Caki2 (cell line): Measurements from ENCODE around the gene LRRC46. TPM values are rescaled to one million over a fixed set of nuclear protein-coding genes. Genes with fewer than 3 reads are reported as not detected.

ENCODE experiments used
- DNase-seq: peaks from one replicate; pipeline ENCODE4 v3.0.0-alpha.2; 2015; ENCODE audit warnings: low read depth
- in situ Hi-C: cut with HindIII; loops from 2 replicates; pipeline ENCODE4 v1.10.0; 2016; ENCODE audit warnings: low sequenced_read_pairs, low pct_unique_long_range_greater_than_20kb, mixed read lengths
- total RNA-seq: library from RNA; depleted of rRNA; stranded (reverse); fragments of >200 nt; shearing (Covaris generic); gene quantifications from 2 replicates; pipeline ENCODE4 v1.2.3, GENCODE V29; 2014; ENCODE audit warnings: low replicate concordance

LRRC46 gene
- total RNA-seq, 1 experiment from 2014 or later: not detected

DNA sequence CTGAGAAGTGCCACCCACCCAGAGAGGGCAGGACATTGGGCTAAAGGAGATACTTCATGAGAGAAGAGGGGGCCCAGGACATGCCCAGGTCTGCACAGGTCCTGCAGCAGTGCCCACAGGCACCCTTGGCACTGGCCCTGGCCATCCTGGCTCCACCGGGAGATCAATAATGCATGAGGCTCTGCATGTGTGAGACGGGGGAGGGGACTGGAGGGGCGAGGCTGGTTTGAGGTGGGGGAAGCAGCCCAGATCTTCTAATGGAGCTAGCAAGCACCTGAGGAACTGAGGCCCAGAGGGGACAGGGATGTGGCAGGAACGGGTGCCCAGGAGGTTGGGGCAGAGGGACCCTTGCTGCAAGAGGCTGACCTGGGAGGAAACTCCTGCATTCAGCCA is 10.4 kb upstream of the LRRC46 start:
- in situ Hi-C loops: no loop called here
- no peak for DNase-seq

GRCh38 chr17:47821424-47822391 is 9.8 kb upstream of the LRRC46 start, which contains the start of gene OSBPL7:
Gene OSBPL7 (minus strand): TSS chr17:47821794. CDS start chr17:47820278, 1,516 bp downstream.
- DNase-seq: peak; percentile 86
- in situ Hi-C loops: no loop called here

GRCh38 chr17:47822785-47823184 is 8.7 kb upstream of the LRRC46 start:
- no peak for DNase-seq
- in situ Hi-C loops: no loop called here

GRCh38 chr17:47823519-47823918 is 8.0 kb upstream of the LRRC46 start:
- in situ Hi-C loops: no loop called here
- no peak for DNase-seq

- peak; percentile 76 for DNase-seq
- in situ Hi-C loops: no loop called here
Measured at GRCh38 chr17:47829870-47830269, 1.6 kb upstream of the LRRC46 start.

DNA sequence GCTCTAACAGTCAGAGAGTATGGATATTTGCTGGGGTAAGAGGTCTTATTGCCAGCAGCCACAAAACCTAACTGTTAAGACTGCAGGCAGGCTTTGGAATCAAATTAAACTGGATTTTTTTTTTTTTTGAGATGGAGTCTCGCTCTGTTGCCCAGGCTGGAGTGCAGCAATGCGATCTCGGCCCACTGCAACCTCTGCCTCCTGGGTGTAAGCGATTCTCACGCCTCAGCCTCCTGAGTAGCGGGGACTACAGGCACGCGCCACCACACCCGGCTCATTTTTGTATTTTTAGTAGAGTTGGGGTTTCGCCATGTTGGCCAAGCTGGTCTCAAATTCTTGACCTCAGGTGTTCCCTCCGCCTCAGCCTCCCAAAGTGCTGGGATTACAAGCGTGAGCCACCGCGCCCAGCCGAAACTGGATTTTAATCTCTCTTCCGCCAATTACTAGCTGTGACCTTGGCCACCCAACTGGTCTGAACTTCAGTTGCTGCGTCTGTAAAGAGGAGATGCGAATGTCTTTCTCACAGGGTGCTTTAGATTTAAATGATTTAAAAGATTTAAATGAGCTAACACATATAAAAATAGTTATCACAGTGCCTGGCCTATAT is 971 bp upstream of the LRRC46 start:
- DNase-seq: no peak
- in situ Hi-C loops: no loop called here

DNA sequence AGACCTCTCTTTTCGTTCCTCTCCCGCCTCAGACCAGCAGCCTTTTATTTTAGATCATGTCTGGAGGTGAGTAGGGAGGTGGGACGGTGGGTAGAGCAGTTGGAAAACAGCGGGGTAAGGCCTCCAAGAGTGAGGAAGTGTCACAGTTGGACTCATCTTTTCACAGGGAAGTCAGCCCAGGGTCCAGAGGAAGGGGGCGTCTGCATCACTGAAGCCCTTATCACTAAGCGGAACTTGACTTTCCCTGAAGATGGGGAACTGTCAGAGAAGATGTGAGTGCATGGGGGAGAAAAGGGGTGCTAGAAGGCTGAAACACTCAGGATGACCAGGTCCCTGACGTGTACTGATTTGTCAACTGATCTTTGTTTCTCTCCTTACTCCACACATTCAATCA is 461 bp downstream of the LRRC46 start:
- DNase-seq: no peak
- in situ Hi-C loops: no loop called here

GRCh38 chr17:47834756-47835155 is 3.3 kb downstream of the LRRC46 start:
- in situ Hi-C loops: no loop called here
- no peak for DNase-seq

DNA sequence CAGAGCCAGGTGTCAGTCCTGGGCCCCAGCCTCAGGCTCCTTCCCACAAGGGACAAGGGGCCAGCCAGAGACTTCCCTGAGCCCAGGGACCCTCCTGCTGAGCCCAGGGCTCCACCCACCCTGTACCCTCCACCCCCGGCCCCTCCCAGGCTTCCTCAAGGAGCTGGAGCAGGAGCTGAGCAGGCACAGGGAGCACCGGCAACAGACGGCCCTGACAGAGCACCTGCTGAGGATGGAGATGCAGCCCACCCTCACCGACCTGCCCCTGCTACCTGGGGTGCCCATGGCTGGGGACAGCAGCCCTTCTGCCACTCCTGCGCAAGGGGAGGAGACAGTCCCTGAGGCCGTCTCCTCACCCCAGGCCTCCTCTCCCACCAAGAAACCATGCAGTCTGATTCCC is 5.1 kb downstream of the LRRC46 start:
- in situ Hi-C loops: no loop called here
- DNase-seq: no peak

DNA sequence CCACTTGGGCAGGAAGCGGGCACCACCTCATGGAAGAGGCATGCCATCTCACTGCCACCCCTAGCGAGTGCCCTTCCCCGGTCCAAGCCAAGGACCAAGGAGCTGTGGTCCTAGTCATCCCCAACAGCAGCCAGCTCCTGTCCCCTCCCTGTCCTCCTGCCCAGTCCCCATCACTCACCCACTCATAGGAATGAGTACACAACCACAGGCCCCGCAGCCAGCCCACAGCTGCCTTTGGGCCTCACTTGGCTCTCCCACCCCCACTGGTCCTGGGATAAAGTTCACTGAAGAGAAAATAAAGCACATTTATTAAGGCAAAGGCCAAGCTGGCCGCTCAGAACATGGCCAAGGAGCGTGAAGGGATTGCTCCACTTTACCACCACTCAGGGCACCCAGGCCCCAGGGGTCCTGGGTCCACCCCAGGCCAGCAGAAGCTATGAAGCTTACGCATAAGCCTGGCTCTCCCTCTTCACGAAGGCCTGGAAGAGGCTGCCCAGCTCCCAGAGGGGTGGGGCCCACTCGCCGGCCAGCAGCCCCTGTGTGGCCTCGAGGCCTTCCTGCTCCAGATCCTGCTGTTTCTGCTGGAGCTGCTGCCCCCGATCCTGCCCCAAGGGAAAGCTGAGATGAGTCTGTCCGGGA is 6.0 kb downstream of the LRRC46 start:
- no peak for DNase-seq
- in situ Hi-C loops: no loop called here

DNA sequence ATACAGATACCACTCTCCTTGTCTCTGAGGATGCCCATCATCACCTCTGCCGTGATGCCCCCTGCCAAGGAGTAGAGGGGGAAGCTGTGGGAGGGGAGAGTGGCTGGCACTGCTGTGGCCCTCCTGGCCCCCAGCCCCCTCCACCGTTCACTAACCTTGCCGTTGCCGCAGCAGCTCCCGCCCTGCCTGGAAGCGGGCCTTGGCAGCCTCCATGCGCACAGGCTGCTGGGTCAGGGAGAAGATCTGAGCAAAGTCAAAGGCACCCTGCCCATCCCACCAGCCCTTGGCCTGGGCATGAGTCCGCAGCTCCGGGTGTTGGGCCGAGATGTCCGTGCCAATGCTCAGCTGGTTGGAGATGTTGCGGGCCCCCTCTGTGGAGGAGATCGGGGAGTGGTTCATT is 7.2 kb downstream of the LRRC46 start:
- in situ Hi-C loops: no loop called here

GRCh38 chr17:47839071-47839470 is 7.6 kb downstream of the LRRC46 start:
- in situ Hi-C loops: no loop called here

More for the DNA sequence above, 7.2 kb downstream of the LRRC46 start:
- DNase-seq: no peak

GRCh38 chr17:47840001-47840741 is 8.7 kb downstream of the LRRC46 start:
- DNase-seq: no peak
- in situ Hi-C loops: no loop called here

More at GRCh38 chr17:47839071-47839470, 7.6 kb downstream of the LRRC46 start:
- DNase-seq: no peak

DNA sequence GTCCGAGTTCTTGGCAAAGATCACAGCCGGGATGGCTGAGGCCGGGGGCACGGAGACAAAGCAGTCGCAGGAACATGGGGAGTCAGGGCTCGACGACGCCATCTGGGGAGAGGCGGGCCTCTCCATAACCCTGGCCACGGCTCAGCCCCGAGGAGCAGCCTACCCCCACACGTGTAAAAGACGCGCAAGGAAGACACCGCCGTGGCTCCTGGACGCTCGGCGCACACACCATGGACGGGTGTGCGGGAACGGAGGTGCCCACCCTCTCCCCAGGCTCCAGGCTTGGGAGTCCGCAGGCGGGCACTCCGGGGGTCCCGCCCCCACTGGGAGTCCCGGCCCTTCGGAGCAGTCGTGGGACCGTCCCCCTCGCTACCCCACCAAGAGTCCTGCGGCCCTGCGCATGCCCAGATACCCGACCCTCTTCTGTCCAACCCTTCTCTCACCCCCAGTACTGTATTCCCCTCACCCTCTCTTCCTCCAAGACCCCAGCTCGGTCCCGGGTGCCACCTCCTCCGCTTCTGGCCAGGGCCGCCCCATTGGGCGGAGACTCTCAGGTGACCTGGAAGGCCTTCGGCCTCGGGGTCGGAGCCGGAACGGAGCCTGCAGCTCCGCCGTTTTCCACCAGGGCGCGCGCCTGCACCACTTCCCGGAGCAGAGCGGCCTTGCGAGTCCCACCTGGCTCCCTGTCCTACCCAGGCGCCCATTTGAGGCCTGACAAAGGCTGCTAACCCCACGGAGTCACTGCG is 9.4 kb downstream of the LRRC46 start, which contains the start of gene SCRN2:
TSS of gene SCRN2 (minus strand) at position 532 of the 746 bp plus-strand sequence. CDS start at position 102, 430 bp downstream.
- in situ Hi-C loops: no loop called here
- DNase-seq: peak; percentile 88

DNA sequence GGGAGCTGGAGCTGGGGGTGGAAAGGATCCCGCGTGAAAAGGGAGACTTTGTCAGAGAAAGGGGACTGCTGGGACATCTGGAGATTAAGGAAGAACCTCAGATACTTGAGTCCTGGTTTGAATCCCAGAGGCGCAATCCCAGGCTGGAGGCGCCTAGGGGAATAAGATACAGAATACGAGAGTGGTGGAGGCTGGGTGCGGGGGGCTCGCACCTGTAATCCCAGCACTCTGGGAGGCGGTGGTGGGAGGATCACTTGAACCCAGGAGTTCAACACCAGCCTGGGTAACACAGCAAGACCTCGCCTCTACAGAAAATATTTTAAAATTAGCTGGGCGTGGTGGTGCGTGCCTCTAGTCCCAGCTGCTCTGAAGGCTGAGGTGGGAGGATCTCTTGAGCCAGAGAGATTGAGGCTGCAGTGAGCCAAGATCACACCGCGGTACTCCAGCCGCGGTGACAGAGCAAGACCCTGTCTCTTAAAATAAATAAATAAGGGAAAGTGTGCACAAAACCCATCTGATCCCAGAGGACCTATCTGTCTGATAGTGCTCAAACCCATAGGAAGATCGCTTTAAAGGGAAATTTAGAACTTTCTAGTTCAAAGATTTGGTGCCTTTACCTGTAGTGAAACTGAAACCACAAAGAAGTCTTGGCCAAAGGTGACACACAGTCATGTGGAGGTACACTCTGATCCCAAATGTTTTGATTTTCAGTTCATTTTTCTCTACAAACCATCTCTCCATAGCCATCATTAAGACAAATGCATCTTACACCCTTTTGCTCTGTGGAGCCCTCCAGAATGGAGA is 10.2 kb downstream of the LRRC46 start:
- no peak for DNase-seq
- in situ Hi-C loops: no loop called here

- DNase-seq: no peak
- in situ Hi-C loops: no loop called here
Measured at GRCh38 chr17:47843391-47843730, 11.9 kb downstream of the LRRC46 start.

GRCh38 chr17:47844227-47844626 is 12.8 kb downstream of the LRRC46 start:
- DNase-seq: no peak
- in situ Hi-C loops: no loop called here
